HL-60/S4 treated with retinoic acid at 250 ng/mL for 4 days and 3 days (cell line): ENCODE data around the gene SSBP3.

Experiments
- in situ Hi-C: fragments of 300-500 bp; cut with MboI; formaldehyde crosslinking; loops from 2 replicates; pipeline ENCODE4 v1.7.0; 2022; ENCODE audit warnings: low sequenced_read_pairs

The SSBP3 gene

DNA sequence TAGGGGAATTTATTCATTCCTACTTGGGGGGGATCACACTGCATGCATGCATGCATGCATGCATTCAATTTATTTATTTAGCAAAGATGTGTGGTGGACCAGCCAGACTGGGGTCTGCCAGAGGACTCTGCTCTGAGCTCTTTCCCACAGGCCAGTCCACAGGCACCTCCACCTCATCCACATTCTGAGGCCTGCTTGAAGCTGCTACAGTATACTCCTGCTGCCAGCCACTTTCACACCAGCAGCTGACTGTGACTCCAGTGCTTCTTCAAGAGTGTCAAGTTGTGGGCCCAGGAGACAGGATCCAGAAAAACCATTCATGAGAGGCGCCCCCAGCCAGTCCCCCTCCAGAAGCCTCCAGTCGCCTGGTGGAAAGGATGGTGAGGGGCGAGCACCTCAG lies 30.9 kb downstream of the SSBP3 start:
- in situ Hi-C loops, result no loop called here

DNA sequence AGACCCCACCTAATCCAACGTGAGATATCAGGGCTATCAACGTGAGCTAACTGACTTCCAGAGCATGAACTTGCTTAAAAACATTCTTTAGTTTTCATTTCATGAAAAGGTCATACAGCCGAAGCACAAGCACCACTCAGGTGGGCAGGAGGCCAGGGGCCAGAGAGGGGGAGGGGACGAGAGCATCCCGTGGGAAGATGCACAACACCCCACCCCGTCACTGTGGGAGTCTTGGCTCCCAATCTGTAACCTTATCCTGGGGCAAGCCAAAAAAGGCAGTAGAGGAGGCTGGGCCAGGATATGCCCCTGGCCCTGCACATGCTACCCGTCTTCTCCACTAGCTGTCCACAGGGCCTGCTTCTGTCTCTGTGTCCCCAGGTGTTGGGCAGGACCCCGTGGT lies 31.4 kb downstream of the SSBP3 start:
- in situ Hi-C loops, result no loop called here

DNA sequence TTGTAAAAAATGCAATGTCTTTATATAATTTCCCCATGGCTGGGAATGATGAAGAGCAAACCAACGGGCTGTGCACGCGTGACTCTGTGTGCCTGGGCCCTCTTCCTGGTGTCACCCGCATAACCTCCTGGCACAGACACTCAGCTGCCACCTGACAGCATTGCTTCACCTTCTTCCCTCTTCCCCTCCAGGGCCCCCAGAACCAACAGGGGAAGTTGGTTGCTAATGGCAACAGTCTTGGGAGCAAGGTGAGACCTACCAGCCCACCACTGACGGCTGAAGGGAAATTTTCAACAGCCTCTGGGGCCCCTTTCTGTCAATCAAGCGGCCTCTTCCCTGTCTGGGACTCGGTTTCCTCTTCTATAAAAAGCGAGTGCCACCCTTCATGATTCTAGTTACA lies 33.2 kb downstream of the SSBP3 start:
- in situ Hi-C loops, result no loop called here

DNA sequence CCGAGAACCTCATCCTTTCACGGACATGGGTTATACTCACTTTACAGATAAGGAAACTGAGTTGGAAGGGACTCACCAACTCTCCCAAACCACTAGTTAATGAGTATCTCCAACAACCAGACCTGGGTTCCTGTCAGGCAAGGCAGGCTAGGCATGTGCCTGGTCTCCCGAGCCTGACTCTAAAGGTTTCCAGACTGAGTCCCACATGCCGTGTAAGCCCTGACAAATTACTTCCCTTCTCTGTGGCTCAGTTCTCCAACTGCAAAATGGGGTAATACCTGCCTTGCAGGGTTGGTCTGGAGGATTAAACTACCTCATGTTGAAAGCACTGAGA lies 34.3 kb downstream of the SSBP3 start:
- in situ Hi-C loops, result no loop called here

DNA sequence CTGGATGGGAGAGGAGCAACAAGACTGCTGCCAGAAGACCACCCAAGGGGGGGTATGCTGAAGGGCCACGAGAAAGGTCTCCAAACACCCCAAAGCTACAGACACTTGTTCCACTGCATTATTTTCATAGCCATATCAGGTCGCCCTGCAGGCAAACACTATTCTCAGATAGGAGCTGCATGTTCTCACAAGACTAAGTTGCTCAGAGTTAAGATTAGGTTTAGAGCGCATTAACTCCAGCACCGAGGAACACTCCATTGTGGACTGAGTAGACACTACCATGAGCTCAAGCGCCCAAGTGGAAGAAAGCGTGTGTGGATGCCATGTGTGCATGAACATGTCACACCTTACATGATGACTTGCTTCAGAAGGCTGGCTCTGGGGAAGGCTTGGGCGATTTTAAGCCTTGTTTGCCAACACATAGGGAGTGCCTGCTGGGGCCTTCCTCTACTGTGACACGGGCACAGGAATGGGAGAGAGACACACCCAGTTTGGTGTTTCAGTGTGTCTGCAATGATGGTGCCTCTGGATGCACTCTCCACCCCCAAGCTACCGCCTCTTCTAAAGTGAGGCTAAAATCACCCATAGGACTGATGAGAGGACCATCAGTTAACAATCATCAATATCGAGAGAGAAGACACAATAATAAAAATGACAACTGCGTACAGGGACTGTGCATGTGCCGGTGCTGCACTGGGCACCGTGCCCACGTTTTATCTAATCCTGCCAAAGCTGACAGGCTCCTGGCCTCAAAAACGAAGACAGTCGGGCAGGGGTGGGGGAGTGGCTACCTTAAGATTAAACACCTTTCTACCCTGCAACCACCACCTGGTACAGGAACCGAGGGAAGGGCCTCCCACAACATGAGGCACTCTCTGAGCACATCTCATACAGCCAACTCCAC lies 34.9 kb downstream of the SSBP3 start:
- in situ Hi-C loops, result no loop called here

DNA sequence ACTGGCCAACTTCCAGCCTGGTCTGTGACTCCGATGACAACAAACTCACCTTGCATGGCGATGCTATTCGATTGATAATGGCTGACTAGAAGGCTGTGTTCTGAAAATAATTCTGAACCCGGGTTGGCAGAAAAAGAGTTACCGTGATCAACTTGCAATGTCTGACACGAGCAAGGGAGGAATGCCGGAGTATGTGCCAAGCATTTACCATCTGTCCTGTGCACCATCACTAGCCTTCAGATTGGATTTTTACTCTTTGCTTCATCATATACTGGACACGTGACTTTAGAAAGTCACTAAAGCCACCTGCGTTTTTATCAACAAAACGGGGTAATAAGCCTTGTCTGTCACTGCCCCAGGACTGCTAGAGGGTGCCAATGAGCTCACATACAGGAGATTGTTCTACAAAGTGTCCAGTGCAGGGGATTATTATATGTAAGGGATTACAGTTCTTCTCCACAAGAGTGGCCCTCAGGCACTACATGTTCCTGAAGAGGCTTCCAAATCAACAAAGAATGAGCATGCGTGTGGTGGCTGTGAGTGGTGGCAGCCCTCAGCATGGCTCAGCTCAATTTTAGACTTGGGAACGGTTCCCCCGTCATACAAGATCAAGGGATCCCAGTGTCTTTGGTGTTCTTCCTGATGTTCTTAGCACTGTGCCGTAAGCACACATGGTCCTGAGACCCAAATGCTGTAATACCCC lies 35.8 kb downstream of the SSBP3 start:
- in situ Hi-C loops, result no loop called here

DNA sequence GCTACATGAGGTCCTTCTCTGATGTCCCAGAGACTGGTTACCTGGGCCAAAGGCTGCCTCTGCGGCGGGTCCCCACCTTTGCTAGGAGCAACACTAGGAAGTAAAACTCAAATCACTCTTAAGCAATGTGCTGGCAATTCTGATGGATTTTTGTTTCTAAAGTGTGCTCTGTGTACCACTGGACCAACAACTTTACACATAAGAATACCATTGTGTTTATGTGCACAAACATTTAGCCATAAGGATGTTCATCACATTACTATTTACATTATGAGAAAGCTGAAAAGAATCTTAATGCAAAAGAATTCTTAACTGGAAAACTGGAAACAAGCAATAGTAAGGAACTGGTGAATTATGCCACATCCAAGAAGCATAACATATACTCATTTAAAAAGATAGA lies 38.6 kb downstream of the SSBP3 start:
- in situ Hi-C loops, result no loop called here

DNA sequence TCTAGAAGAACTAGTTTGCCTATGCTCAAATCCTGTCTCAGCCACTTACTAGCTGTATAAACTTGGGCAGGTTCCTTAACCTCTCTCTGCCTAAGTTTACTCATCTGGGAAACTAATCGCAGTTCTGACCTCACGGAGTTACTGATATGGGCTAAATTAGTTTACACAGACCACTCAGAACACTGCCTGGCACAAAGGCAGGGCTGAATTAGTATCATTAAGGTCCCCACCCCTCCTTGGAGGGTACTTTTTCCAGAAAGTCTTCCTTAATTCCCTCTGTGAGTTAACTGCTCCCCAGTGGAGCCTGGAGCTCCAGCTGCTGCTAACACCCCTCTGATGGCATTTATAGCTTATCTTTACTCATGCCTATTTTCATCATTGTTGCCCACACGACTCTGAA lies 40.3 kb downstream of the SSBP3 start:
- in situ Hi-C loops, result no loop called here

DNA sequence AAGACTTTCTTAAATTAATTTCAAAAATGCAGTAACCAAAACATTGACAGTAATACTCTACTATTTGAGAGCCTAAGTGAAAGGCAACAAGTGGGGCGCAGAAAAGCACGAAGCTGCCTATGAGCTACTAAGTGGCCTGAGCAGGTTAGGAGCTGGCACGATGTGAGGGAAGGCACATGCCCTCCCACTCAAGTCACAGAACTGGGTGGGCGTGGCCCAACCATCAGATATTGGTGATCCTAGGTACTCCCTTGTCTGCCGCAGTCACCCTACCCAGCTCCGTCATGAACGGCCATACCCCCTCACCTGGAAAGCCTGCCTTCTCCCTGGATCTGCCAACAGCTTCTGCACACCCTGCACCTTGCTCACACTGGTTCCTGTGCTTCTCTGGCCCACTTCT lies 40.8 kb downstream of the SSBP3 start:
- in situ Hi-C loops, result no loop called here

DNA sequence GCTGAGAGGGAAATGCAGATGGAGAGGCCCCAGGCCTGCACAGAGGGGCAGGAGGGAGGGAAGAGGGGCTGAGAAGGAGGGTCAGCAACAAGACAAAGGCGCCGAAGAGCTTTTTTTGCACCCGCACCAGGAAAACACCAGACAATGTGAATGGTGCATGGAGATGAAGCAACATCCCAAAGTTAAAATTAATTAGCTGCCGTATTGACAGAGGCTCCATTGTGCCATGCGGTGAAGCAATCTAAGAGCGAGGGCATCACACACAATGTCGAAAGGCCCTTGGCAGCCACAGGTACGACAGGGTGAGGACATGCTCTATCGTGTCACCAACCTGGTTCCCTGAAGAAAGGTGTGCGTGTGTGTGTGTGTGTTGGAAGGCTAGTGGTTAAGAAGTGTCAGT lies 41.2 kb downstream of the SSBP3 start:
- in situ Hi-C loops, result no loop called here

DNA sequence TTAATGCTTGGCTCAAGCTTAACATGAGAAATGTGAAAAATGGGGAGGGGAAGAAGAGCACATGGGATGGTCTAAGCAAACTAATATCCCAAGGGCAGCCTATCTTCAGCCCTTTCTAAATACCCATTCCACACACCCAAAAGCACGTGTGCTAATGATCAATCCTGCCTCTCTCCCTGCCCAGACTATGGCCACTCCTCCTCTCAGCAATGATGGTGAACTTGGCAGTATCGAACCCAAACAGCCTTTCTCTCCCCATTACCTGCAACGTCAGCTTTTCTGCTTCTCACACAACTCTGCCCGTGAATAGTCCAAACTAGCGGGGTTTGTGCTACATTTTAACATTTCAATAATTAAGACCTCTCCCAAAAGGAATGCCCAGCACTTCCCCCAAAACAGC lies 41.6 kb downstream of the SSBP3 start:
- in situ Hi-C loops, result no loop called here

DNA sequence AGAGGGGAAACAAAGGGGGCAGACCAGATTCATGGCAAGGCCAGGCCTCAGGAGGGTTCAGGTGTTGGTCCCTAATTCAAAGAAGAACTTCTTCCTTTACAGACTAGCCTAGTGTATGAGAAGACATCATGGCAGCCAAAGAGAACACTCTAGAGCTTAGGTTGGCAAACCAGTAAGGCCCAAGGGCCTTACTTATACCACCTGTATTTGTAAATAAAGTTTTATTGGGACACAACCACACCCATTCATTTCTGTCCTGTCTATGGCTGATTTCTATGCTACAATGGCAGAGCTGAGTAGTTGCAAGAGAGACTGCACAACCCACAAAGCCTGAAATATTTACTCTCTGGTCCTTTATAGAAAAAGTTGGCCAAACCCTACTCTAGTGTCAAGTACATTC lies 42.3 kb downstream of the SSBP3 start:
- in situ Hi-C loops, result no loop called here

DNA sequence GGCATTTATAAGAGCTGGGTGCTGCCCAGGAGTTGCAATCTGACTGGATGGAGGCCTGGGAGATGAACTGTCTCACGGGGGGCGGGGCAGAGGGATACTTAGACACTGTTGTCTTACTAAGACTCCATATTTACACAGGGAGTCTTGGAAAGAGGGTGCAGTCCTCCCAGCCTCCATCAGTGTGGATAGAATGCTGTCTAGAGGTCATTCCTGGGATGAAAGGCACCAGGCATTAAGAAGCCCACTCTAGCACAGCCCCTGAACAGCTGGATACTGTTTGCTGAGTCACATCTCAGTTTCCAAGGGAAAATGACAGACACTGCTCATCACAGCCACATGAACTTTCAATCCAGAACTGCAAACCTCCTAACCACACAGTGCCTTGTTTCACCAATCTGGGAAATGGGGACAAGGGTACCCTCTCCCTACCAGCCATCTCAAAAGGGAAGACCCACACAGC lies 43.3 kb downstream of the SSBP3 start:
- in situ Hi-C loops, result no loop called here

DNA sequence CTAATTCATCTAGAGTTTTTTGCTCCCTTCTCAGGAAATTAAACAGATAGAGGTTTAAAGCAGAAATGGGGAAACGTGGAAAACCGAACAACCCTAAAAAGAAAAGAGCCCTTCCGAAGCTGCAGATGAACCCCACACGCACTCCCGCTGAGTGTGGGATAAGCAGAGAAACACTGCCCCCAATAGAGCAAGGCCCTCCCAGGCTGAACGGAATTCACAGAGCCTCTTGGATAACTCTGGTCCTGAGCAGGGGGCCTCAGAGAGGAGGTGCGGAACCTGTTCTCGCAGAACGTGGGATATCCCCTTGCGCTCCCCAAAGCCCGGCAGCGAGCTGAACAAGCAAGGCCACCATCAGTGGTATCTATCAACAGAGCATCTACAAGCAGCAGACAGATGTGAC lies 44.9 kb downstream of the SSBP3 start:
- in situ Hi-C loops, result no loop called here

DNA sequence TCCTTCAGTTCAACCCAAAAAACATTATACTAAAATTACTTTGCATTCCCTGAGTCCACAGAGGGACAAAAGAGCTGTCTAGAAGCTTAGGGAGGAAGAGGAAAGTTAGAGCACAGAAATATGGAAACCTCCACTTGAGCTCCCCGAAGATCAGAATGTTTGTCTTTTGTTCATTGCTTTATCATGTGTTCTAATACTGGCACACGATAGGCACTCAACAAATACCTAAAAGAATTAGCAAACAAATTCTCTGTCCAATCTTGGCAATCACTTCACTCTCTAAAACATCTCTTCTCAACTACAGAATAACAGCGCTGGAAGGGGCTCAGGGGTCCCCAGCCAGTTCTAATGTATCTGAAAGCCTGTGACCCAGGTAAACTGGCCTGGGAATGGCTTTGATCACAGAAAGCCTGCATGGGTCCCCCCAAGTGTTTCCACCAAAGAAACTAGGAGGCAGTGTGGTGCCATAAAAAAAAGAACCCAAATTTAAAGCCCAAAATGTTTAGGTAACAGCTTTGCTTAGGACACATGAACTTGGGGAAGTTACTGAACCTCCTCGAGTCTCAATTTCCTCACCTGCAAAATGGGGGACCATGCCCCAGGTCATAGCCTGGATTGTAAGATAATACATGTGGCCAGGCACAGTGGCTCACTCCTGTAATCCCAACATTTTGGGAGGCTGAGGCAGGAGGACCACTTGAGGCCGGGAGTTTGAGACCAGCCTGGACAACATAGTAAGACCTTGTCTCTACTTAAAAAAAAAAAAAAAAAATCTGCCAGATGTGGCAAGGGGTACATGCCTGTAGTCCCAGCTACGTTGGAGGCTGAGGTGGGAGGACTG lies 45.8 kb downstream of the SSBP3 start:
- in situ Hi-C loops, result no loop called here

DNA sequence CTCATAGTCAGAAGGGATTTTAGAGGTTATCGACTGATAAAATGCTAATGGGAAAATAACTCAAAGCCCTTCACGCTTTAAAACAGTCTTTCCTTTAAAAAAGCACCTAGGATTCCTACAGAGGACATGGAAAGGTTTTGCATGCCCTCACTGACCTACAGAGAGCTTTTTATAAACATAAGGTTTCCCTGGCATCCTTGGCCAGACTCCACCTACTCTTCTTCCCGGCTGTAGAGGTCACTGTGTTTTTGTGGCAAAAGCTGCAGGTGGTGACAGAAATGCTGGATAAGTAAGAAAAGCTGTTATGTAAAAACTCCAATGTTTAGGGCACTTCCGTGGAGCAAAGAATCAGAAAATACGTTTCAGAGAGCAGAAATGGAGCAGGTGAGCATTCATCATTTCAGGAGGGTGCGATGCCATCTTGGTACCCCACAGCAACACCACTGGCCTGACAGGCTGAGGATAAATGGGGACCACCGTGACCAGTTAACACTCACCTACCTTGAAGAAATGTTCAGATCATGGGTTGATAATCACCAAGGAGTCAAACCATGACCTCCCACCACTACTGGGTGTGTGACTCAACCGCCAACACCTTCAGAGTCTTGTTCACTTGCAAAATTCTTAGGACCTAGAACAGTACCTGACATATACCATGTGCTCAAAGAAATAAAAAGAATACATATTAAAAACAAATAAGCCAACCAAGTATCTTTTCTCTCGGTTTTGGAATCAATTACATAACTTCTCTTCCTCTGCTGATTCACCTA lies 46.6 kb downstream of the SSBP3 start:
- in situ Hi-C loops, result no loop called here

DNA sequence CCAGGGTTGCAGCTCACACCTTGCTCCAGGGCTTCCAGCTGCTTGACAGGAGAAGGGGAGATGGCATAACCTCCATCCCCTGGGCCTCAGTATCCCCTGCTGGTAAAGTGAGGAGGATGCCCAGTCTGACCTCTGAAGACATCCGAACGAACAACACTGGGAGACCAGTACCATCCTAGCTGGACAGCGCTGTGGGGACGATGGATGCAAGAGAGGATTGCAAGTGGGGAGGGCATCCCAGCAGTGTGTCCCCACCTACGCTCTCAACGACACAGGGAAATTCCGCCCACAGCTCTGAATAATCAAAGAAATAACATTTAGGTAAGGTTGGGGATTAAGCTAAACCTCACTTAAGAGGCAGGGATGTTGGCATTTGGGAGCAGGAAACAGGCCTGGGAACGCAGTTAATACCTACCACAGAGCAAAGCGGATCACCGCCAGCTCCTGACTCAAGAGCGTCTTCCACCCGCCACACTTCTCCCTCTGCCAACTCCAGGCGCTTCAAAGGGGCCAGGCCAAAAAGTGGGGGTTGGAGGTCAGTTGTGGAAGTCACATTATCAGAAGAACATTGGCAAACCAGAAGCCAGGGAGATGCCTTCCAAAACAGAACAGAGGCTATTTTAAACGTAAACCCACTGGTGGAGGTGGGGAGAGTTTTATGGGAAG lies 47.6 kb downstream of the SSBP3 start:
- in situ Hi-C loops, result no loop called here

DNA sequence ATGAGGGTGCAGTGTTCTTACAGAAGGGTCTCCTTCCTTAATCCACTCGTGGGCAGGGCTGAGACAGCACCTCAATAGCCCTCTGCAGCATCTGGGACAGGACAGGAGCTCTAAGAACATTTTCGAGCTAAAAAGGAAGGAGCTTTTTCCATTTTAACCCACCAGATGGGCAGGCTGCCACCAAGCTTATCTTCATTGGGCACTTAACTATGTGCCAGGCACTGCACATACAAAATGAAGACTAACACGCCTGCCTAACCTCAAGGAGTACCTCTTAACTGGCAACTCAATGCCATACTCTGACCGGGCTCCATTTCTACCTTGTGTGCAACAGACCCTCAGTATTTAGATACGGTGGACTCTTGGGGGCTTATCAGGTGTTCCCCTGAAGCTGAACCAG lies 48.2 kb downstream of the SSBP3 start:
- in situ Hi-C loops, result no loop called here

DNA sequence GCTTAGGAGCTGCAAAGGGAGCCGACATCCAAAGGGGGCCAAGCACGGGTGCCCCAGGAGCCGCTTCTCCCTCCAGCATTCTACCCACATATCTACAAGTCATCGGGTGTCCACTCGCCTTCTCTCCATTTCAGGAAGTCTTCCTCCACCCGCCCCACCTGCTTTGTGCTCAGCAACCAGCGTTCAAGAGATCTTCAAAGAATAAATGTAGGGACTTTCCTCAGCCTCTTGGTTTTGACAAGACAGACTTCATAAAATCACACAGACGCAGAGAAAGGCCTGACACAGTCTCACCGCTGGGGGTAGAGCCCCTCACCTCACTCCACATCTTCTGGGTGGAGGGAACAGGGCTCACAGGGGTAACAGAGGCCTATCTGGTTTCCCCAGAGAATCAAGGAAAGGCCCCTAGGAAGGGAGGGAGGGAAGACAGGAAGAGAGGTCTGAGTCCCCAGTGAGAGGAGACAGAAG lies 49.5 kb downstream of the SSBP3 start:
- in situ Hi-C loops, result no loop called here
